ENCODE data around the gene PLS1.
"Not testable (repeated sequence)": the region's sequence is repeated elsewhere in the genome, so short reads cannot be mapped to it uniquely, and the experiment has no call there.

DNA sequence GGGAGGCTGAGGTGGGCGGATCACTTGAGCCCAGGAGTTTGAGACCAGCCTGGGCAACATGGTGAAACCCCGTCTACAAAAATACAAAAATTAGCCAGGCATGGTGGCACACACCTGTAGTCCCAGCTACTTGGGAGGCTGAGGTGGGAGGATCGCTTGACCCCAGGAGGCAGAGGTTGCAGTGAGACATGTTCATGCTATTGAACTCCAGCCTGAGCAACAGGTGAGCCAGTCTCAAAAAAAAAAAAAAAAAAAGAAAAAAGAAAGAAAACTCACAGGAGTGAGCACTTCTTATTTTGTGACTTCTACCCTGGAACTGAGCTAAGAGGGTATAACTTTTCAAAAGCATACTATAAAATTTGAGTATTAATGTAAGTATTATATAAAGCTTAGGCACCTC is 22.0 kb upstream of the PLS1 start:
- TF ChIP-seq, protein P1, sequence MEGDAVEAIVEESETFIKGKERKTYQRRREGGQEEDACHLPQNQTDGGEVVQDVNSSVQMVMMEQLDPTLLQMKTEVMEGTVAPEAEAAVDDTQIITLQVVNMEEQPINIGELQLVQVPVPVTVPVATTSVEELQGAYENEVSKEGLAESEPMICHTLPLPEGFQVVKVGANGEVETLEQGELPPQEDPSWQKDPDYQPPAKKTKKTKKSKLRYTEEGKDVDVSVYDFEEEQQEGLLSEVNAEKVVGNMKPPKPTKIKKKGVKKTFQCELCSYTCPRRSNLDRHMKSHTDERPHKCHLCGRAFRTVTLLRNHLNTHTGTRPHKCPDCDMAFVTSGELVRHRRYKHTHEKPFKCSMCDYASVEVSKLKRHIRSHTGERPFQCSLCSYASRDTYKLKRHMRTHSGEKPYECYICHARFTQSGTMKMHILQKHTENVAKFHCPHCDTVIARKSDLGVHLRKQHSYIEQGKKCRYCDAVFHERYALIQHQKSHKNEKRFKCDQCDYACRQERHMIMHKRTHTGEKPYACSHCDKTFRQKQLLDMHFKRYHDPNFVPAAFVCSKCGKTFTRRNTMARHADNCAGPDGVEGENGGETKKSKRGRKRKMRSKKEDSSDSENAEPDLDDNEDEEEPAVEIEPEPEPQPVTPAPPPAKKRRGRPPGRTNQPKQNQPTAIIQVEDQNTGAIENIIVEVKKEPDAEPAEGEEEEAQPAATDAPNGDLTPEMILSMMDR (IDR thresholded peaks at IDR 0.05; ENCODE audit: control extremely low read depth in 1 of 3, insufficient read depth in 1 of 3, low read depth in 1 of 3, low read length in 3 of 3) = not testable (repeated sequence)
- not testable (repeated sequence) for TF ChIP-seq POLR2AphosphoS5 (IDR thresholded peaks at IDR 0.05; ENCODE audit: low read depth, low read length); FOSL1 (IDR thresholded peaks at IDR 0.05; ENCODE audit: insufficient read depth, low read depth, low read length); GABPA (IDR thresholded peaks at IDR 0.05; ENCODE audit: borderline replicate concordance, insufficient read depth, low read length); EZH2 (IDR thresholded peaks at IDR 0.05; ENCODE audit: low read depth, low read length, severe bottlenecking); POLR2A (IDR thresholded peaks at IDR 0.05; ENCODE audit: control extremely low read depth in 1 of 2, low read depth in 2 of 2, low read length in 2 of 2); ZNF274 (IDR thresholded peaks at IDR 0.05; ENCODE audit: borderline replicate concordance, extremely low read depth, low read length); RXRA (IDR thresholded peaks at IDR 0.05; ENCODE audit: insufficient read depth, low read depth, low read length); SIN3A (conservative IDR thresholded peaks at IDR 0.05 in 1 of 2, IDR thresholded peaks at IDR 0.05 in 1 of 2; ENCODE audit: low read depth in 1 of 2, low read length in 2 of 2)
- TF ChIP-seq, protein P2, sequence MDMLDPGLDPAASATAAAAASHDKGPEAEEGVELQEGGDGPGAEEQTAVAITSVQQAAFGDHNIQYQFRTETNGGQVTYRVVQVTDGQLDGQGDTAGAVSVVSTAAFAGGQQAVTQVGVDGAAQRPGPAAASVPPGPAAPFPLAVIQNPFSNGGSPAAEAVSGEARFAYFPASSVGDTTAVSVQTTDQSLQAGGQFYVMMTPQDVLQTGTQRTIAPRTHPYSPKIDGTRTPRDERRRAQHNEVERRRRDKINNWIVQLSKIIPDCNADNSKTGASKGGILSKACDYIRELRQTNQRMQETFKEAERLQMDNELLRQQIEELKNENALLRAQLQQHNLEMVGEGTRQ (IDR thresholded peaks at IDR 0.05; ENCODE audit: low read length) = not testable (repeated sequence)
- TF ChIP-seq, protein P3, sequence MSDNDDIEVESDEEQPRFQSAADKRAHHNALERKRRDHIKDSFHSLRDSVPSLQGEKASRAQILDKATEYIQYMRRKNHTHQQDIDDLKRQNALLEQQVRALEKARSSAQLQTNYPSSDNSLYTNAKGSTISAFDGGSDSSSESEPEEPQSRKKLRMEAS (IDR thresholded peaks at IDR 0.05) = not testable (repeated sequence)
- TF ChIP-seq, protein P4, sequence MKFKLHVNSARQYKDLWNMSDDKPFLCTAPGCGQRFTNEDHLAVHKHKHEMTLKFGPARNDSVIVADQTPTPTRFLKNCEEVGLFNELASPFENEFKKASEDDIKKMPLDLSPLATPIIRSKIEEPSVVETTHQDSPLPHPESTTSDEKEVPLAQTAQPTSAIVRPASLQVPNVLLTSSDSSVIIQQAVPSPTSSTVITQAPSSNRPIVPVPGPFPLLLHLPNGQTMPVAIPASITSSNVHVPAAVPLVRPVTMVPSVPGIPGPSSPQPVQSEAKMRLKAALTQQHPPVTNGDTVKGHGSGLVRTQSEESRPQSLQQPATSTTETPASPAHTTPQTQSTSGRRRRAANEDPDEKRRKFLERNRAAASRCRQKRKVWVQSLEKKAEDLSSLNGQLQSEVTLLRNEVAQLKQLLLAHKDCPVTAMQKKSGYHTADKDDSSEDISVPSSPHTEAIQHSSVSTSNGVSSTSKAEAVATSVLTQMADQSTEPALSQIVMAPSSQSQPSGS (IDR thresholded peaks at IDR 0.05; ENCODE audit: low read length) = not testable (repeated sequence)
